ENCODE measurements around the gene LRRC56.

DNA sequence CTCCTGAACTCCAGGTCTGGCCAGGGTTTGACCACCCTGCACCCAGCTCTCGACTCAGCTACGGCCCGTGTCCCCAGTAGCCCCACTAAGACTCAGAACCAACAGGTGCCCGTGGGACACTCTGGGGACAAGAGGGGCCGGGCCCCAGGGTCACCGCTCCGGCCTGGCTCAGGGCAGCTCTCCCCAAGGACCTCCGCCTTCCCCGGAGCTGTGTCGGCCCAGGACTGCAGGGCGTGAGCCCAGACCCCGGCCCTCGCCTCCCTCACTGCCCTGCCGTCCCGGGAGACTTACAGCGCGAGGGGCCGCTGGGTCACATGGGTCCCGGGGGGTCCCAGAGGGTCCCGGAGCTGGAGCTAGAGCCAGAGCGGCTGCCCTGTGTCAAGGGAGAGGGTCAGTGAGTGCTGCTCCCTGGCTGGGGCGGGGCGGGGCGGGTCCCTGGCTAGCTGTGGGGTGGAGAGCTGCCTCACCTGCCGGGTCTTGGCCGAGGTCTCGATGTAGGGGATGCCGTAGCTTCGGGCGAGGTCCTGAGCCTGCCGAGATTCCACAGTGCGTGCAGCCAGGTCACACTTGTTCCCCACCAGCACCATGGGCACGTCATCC, 4.2 kb upstream of the LRRC56 start:
- TF ChIP-seq CTCF (conservative IDR thresholded peaks at IDR 0.05; ENCODE audit: low read depth, low read length) (no peak), EZH2 (IDR thresholded peaks at IDR 0.05; ENCODE audit: borderline replicate concordance, low read depth, low read length, poor library complexity, severe bottlenecking) (no peak)

Measured in A673 (cell line).